Hematopoietic multipotent progenitor cell treated with erythropoietin and hydrocortisone succinate and interleukin-3 and kit ligand, for 4 days (in vitro differentiated cells): ENCODE results near the gene IGFBP2.

Experiments used
- DNase-seq: peaks from one replicate; pipeline ENCODE4 v3.0.0-alpha.2; 2015

The IGFBP2 gene

DNA sequence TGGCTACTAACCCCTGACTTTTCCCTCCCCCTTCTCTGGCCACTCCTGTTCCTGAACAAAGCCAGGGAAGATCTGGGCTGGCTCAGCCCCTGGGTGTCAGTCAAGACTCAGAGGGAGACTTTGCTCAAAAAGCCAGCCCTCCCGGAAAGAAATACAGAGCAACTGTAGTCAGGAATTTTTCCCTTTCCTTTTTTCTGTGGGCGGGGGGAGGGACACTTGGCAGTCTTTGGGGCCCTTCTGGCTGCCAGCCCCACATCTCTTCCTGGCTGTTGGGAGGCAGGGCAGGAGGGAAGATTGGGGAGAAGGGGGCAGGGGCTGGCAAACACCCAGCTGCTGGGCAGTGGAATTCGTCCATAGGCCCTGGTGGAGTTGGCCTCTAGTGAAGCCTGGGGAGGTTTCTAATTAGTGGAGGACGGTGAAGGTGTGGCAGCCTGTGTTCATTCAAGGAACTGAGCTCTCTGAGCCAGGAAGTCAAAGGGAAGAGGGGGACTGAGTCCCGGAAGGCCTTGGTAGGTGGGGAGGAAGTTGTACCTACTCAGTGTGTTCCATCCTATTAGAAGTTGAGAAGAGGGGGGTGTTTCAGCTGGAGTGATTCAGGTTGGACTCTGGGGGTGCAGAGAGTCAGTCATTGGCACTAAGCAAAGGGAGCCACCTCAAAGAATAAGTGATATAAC lies 10.9 kb downstream of the IGFBP2 start:
- DNase-seq: no peak

DNA sequence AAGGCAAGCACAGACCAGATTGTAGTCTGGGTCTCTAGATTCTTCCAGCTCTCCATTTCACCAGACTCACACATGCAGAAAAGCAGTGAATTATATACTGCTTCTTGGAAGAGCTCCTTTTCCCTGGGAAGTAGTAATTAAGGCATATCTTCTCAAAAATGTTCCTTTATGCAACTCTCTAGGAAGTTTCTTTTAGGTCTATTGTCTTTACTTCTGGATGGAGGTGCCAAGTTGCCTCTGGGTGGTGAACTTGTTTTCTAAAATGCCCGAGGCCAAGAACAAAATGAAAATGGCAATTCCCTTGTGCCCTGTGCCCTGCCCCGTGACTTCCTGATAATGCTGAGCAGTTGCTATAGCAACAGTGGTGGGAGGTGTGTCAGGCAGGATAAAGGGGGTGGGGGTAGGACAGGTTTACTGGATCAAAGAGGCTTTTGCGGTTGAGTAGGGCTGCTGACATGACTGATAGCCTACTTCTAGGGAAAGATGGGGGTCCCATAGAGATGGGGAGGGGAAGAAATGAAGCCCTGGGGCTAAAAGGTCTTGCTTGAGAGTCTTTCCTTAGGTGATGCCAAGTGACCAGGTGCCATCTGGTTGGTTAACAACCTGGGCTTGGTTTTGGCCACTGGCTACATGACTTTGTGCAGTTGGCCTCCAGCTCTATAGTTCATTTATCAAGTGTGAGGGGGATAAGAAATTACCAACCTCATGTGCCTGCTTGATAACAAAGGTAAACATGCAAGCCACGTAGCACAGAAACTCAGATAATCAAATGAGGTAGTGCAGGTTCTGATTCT lies 11.8 kb downstream of the IGFBP2 start:
- DNase-seq: no peak

DNA sequence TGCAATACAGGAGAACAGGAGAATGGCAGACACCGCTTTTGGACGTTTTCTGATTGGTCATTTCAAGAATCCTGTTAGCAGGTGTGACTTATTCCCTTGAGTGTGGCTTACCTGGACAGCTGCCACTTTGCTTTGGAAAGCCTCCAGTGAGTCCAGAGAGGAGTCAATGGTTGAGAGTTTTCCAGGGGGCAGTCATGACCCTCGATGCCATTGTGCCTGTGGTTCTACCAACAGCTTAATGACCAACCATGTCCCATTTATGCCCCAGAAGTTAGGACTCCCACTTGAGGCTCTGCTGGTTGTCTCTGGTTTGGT lies 12.4 kb downstream of the IGFBP2 start:
- no peak for DNase-seq

DNA sequence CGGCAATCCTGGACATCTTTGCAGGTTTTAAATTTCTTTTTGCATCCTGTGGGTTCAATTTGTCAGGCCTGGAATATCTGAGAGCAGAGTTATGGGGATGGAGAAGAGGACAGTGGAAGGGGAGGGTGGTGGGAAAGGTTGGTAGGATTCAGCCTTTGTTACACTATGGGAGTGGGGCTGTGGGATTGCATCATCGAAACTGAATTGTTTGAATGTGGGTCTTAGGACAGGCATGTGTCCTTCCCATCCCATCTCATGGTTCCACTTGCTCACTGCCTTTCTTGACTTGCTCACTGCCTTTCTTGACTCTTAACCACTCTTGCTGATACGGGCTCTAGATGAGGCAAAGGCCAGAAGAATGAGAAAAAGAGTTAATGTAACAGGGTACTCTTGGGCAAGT lies 12.9 kb downstream of the IGFBP2 start:
- DNase-seq: no peak

DNA sequence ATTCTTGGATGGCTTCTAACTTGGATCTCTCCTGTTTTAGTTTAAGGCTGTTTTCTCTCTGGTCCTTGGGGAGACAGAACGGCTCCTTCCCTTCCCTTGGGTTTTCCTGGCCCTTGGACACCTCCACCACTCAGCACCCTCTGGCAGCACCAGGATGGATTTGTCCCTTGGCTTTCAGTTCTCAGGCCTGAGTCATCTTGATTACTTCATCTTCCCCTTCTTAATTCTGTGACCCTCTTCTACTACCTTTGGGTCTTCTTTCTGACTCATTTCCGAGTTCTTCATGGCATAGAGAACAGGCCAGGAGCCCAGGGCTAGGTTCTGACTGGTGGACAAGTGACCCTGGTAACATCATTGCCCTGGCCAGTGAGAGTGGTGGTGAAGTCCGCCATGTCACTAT lies 14.9 kb downstream of the IGFBP2 start:
- DNase-seq: no peak

DNA sequence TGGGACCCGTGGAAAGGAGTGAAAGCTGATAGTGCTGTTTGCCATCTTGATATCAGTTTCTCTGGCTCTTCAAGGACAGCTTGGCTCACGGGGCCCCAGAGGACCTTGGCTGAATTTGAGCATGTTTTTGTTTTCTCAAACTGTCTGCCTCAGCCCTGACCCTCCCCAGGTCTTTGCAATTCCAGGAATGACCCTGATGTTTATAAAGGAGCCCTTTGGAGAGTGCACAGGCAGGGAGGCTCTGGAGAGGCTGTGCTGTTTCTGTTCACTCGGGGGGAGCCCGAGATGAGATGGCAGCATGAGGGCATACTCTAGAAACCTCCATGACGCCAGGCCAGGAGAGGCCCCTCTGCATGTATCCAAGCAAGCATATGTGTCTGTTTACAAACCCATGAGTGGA lies 16.4 kb downstream of the IGFBP2 start:
- no peak for DNase-seq

DNA sequence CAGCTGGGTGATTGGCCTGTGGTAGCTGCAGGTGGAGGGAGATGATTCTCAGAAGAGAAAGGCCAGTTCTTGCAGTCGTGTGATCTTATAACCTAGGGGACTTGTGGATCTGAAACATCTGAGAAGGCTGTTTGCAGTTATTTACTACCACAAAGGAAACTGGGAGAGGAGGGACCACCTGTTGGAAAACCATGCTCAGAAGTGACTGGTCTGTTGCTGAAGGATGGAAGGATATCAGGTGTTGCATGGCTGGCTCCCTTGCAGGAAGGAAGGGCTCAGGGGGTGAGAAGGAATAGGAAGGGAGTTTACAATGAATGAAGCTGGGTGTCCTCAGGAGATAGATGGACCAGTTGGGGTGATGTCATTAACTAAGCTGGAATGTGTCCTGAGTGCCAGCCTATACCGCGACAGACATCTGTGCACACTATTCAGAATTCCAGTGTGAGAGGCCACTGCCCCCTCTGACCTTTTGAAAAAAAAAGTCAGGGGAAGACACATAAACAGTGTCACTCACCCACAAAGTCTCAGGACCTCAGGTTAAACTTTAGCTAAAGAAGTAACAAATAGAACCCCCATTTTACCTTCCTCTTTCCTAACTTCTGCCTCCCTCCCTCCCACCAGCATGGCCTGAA lies 17.5 kb downstream of the IGFBP2 start:
- DNase-seq: no peak

DNA sequence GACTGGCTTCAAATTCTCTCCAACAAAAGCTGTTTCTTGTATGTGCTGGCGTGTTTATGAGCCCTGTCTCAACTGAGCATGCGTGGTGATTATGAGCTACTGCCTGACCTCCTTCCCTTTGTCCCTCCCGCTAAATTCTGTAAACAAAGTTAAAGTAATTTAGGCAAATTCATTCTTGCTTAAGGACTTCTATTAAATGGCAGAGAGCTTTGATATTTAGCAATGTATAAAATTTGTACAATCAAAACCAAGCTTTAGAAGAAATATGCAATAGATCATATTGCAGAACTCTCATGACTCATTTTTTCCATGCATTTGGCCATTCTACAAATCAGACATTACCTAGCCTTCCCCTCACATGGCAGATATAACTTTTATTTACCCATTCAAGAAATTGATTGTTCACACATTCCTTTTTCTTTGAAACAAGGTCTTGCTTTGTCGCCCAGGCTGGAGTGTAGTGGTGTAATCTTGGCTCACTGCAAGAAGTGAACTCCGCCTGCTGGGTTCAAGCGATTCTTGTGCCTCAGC lies 18.2 kb downstream of the IGFBP2 start:
- no peak for DNase-seq

DNA sequence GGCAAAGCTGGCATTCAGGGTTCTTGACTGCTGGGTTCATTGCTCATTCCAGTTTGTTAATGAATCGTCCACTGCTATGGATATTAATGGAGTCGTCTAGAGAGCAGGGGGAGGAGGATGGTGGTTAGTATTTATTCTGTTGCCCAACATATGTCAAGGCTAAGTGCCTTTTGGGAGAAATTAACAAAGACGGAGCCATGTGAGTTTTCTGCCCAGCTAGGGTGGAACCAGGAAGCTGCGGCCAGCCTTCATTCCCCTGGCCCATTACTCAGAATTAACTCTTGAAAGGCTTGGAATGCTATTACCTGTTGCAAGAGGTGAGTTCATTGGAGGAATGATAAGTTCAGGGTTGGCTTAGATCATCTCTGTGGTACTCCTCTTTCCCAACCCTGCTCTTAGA lies 19.3 kb downstream of the IGFBP2 start:
- DNase-seq: no peak

DNA sequence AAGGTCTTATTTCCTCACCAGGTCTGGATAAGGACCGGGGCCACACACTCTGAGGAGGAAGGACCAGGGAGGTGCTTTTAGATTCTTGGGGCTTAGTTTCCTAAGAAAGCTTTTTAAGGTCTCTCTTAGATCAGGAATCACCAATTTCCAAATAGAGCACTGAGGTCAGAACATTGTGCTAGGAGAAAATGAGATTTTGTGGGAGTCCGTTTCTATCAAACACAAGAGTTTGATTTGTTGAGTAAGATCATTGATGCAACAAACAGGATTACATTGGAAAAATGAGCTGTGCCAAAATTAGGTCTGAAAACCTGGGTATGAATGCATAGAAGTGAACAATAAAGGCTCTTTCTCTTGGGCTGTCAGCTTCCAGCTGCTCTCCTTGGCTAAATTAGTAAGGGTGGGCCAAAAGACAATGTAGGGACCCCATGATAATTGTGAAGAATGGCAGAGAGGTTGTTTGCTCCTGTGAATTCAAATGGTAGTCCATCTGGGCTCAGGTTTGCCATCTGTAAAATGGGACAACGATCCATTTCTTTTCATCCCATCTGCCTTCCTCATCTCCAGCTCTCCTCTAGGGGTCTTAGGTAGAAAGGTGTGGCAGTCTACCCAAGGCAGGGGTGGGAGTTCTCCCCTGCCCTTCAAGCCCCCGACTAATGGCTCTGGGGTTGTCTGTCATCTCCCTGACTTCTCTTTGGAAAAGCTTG lies 20.0 kb downstream of the IGFBP2 start:
- no peak for DNase-seq

DNA sequence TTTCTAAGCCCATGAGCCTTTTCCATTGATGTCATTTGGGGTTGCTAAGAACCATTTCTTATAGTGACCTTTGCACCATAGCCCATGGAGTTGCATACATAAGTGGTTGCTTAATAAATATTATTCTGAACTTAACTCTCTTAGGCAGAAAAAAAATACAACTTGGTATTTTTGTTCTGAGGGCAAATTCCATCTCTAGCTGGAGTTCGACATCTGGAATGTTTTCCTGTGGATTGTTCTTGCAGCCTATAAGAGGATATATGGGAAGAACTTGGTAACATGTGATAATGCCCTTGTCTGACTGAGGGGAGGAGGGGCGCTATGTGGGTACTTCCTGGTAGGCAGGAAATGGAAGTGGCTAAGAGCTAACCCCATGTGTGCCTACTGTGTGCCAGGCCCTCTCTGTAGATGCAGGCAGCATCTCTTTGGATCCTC lies 20.7 kb downstream of the IGFBP2 start:
- no peak for DNase-seq

DNA sequence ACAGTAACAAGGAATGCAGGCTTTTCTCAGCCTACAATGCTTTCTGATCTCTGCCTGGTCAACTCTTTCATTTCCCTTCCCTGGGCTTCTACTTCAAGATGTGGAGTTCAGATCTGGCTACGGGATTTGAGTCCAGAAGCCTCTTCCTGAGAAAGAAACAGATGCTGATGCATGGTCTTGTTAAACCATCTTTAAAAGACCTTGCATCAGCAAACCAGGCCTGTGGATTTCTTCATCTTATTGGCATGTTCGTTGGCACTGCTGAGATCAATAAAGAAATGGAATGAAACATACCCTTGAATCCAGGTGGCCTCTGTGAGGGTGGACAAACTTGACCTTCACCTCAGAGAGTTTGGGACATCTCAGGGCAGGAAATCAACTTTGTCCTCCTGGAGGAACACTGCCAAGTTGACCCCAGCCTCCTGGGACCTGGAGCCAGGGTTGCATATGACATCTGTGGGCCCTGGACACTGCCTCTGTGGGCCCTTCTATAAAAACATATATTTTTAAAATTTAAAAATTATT lies 21.4 kb downstream of the IGFBP2 start:
- no peak for DNase-seq

DNA sequence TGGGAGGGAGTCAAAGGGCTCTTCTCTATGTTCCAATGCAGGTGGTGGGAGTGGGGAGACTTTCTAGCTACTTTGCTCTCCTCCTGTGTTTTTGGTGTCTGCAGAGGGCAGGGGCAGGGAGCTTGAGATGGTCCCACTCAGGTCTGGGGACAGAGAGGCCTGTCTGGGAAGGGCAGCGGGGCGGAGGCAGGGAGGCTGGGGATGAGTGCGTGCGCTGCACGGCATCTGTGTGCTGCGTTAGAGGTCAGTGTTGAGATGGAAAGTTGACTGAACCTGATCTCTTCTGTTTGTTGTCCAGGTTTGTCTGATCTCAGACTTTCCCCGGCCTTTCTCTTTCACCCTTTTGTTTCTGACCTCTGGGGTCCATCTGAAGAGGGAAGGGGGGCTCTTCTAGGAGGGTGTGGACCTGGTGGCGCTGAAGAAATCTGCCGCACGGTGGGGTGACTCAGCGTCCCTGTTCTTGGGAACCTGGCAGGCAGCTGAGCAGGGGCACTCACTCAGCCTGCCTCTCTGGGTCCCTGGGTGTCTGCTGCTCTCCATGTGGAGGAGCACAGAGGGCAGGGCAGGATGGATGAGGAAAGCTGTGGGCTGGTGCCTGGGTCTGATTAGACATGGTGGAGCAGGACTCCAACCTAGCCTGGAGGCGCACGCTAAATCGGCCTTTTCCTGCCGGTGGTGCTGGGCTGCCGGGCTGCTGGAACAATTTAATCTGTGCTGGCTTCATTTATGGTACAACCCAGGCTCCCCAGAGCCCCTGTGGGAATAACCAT lies 24.1 kb downstream of the IGFBP2 start:
- DNase-seq: no peak

DNA sequence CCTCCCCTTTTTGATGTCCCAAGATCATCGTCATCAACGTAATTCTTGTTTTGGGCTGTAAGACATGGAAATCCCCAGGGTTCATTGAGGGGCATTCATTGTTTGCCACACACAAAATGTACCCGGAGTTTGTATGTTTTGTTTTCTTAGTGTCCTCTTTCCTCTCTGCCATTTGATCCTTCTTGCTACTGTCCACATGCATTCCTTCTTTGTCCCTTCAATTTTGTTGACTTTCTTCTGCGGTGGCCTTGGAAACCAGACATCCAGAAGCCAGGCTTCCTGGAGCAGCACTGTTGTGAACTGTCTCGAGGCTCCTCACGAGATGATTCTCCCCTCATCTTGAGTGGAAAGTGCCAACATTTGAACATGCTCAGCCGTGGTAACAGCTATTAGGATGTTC lies 24.8 kb downstream of the IGFBP2 start:
- DNase-seq: no peak

DNA sequence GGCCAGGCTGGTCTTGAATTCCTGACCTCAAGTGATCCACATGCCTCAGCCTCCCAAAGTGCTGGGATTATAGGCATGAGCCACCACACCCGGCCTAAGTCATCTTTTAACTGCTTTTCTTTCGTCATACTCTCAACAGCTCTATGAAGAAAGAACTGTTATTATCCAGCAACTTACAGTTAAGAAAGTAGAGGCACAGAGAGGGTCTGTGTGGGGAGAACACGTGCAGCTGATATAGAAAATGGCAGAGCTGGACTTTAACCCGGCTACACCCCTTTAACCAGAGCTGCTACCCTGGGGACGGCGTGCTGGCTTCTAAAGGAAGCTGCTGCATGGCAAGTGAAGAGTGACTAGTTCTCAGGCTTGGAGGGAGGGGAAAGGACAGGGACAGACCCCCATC lies 25.5 kb downstream of the IGFBP2 start:
- no peak for DNase-seq

DNA sequence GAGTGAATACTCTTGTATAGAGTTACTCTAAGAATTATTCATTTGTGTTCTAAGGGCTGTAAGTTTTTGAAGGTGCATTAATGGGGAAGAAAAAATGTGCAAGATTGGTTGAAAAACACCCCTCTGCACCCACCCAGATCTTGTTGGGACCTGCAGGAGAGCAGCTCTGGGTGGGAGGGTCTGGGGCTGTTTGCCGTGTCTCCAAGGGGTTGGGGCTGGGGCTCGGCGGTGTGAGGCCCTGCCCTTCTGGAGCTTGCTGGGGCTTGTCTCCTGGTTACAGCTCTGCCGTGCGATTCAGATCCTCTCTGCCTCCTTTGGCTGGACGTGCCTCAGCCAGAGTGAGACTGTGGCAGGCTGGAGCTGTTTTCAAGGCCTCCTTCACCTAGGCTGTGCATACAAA lies 26.1 kb downstream of the IGFBP2 start:
- no peak for DNase-seq

DNA sequence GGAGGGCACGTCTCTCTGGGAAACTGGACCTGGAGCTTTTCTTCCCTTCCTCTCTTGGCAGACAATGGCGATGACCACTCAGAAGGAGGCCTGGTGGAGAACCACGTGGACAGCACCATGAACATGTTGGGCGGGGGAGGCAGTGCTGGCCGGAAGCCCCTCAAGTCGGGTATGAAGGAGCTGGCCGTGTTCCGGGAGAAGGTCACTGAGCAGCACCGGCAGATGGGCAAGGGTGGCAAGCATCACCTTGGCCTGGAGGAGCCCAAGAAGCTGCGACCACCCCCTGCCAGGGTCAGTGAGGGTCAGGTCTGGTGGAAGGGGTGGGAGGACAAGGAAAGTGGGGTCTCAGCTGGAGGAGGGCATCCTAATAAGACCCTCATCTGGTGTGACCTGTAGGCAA lies 27.3 kb downstream of the IGFBP2 start:
- no peak for DNase-seq

DNA sequence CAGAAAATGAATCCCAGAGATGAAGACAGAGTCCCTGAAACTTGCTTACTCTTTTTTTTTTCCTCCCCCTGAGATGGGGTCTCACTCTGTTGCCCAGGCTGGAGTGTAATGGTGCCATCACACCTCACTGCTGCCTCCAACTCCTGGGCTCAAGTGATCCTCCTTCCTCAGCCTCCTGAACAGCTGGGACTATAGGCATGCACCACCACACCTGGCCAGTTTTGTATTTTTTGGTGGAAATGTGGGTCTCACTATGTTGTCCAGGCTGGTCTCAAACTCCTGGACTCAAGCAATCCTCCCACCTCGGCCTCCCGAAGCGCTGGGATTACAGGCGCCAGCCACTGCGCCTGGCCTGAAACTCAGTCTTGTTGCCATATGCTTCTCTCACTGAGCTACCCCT lies 27.8 kb downstream of the IGFBP2 start:
- DNase-seq: no peak

DNA sequence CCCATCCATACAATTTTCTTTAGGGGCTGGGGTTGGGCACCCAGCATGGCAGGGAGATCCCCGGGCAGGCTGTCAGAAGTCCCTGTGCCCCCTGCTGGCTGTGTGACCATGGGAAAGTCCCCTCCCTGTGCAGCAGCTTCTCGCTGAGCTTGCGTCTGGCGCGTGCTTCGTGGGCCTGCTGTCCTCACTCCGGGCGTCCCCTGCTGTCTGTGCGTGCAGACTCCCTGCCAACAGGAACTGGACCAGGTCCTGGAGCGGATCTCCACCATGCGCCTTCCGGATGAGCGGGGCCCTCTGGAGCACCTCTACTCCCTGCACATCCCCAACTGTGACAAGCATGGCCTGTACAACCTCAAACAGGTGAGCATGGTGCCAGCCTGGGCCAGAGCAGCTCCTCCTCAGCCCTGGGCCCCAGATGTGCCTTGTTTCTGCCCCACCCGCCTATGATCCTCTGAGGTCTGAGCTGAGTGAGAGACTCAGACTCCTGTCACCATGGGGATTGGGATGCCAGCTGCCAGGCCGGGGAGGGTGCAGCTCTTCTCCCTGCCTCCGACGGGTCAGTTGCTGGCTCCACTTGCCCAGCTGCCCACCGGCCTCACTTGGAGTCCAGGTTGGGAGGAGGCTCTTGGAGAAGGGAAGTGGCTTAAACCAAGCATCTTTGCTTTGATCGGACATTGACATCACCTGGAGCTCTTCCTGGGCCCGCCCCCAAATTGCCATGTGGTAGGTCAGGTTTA lies 28.6 kb downstream of the IGFBP2 start:
- peak; percentile 50 for DNase-seq

DNA sequence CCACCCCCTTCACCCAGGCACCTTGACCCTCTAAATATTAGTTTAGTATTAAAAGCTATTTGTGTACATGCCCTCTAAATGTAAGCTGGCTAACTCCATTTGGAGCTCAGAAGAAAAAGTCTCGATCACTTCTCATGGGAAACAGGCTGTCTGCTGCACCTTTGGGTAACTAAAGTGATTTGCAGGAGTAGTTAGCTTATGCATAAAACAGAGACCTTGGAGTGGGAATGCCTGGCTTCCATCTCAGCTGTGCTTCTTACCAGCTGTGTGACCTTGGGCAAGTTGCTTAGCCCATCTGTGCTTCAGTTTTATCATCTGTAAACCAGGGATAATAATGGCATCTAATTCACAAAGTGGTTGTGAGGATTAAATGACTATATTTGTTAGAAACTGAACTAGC lies 29.9 kb downstream of the IGFBP2 start:
- DNase-seq: no peak

DNA sequence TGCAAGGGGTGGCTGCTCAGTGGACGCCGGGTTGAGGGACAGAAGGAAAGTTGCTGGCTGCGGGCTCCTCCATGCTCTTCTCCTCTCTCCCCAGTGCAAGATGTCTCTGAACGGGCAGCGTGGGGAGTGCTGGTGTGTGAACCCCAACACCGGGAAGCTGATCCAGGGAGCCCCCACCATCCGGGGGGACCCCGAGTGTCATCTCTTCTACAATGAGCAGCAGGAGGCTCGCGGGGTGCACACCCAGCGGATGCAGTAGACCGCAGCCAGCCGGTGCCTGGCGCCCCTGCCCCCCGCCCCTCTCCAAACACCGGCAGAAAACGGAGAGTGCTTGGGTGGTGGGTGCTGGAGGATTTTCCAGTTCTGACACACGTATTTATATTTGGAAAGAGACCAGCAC lies 30.6 kb downstream of the IGFBP2 start:
- DNase-seq: no peak

DNA sequence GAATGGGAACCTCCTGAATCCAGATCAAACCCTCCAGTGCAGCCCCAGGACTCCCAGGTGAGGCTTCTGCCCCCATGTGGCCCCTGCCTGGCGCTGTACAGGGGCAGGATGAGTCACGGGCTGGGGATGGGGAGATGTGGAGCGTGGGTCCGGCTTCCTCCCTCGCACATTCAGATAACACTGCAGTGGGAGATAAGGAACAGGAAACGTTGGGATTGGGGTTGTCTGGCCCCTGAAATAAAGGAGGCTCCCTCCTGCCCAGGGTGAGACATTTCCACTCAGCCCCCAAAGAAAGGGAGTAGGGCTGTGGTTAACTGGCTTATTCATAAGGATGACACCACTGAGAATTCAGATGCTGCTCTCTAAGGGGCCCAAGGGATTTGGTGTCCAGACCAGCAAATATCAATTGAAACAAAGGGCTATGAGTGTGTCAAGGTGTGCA lies 31.4 kb downstream of the IGFBP2 start:
- DNase-seq: peak; percentile 45
